Stimulated activated naive CD8-positive, alpha-beta T cell treated with anti-CD3 and anti-CD28 coated beads, Interleukin-15, Interleukin-2, amounts not matched to agents 100 ng/mL and 50 ng/mL, for 24 hours (primary cell): Measurements from ENCODE around the gene PGC.

Experiments used
- H3K27ac Mint-ChIP-seq: one replicate; pipeline ENCODE4 v1.8.0; 2021; ENCODE audit warnings: mild to moderate bottlenecking, mixed read lengths
- H3K27me3 Mint-ChIP-seq: one replicate; pipeline ENCODE4 v1.8.0; 2021; ENCODE audit warnings: mixed read lengths
- H3K36me3 Mint-ChIP-seq: one replicate; pipeline ENCODE4 v1.8.0; 2021; ENCODE audit warnings: low read depth, mixed read lengths
- H3K4me1 Mint-ChIP-seq: one replicate; pipeline ENCODE4 v1.8.0; 2021; ENCODE audit warnings: low read depth, mixed read lengths
- H3K4me3 Mint-ChIP-seq: one replicate; pipeline ENCODE4 v1.8.0; 2021; ENCODE audit warnings: mild to moderate bottlenecking, mixed read lengths
- H3K9me3 Mint-ChIP-seq: one replicate; pipeline ENCODE4 v1.8.0; 2021; ENCODE audit warnings: mixed read lengths

Gene PGC

DNA sequence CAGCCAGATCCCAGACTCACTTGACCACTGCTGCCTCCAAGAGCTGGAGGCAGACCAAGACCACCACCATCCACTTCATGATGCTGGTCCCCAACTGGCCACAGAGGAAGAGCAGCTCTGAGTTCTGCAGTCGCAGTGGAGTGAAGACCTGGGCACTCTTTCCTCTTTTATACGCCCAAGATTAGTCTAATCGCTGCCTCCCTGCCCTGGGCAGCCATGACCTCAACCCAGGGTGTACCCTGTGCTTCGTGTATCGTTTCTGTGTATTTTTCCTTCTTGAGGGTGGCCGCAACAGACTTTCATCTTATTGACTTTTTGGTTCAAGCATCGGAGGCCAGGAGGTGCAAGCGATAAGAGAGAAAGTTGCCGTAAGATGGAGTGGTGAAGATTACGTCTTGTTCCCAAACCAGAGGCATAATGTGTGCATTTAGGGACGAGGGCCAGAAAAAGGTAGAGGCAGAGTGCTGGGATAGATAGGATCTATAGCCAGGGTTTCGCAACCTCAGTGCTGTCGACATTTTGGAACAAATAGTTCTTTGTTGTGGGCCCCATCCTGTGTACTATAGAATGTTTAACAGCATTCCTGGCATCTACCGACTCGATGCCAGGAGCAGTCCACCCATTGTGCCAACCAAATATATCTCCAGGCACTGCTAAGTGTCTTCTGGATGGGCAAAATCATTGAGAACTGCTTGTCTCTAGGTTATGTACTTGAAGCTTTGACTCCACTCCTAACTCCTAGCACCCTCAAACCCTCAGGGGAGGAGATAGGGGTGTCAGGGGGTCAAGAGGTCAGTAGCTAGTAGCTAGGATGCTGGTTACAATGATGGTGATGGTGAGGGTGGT lies at the start of gene PGC:
Gene PGC, minus strand, starts transcription at position 142 of the 846 bp plus-strand sequence. Its CDS starts 63 bp downstream, at position 79.
- Mint-ChIP-seq H3K27ac (no peak within 1 kb of the TSS), H3K36me3 (no peaks in the 10 kb centered on the region), H3K4me1 (no peaks in the 10 kb centered on the region), H3K4me3 (no peak within 1 kb of the TSS), H3K9me3 (no peaks in the 10 kb centered on the region), H3K27me3 (no peaks in the 10 kb centered on the region)

DNA sequence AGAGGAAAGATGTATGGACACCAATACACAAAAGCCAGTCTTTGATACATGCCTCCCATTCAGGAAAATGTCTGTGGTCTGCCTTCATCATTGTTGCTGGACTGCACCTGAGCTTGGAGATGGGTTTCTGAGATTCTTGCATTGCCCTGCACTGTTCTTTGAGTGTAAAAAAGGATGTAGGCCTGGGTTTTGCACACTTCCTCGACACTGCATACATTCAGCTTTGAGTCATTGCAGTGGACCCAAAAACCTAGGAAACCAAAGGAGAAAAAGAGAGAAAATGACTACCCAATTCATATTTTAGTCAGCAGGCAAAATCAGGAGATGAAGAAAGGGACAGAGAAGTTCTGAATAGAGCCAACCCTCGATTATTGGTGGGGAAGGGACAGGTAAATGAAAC lies 49.3 kb upstream of the PGC start:
- Mint-ChIP-seq H3K4me3 (no peak overlapping the region), H3K9me3 (no peaks in the 10 kb centered on the region), H3K27ac (no peak overlapping the region), H3K36me3 (peaks cover 34% of the 10 kb centered on the region), H3K4me1 (peaks cover 4% of the 10 kb centered on the region), H3K27me3 (no peaks in the 10 kb centered on the region)

DNA sequence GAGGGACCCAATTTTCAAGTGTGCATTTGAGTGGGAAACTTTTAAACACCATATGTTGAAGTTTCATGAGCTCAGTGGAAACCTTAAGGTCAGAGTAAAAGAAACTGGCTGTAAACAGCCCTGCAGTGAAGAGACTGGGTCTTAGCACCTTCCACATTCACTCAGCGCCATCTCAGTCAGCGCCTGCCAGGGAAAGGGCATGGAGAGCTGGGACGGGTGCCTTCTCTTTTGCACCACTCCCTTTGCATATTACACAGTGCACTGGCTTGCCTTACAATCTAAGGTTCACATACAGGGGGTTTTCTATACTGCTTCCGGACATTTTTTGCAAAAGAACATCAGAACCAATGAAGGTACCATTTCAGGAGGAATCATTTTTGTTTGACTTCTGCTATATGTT lies 44.8 kb upstream of the PGC start:
- peak overlapping the region; percentile 36 for H3K27ac Mint-ChIP-seq
- no peak overlapping the region for H3K4me3 Mint-ChIP-seq

DNA sequence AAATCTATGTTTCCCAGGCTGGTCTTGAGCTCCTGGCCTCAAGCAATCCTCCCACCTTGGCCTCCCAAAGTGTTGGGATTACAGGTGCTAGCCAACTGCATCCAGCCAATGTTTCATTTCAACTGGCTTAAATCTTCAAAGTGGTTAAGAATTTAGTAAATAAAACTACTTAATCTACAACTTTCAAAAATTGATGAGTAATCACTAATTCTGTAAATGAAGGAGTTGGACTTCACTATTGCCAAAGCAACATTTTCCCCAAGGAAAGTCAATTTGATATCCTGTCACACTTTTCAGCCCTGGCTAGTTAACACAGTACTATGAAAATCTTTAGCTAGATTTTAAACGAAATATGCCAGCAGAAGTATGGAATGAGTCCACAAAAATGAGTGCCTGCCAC lies 44.1 kb upstream of the PGC start:
- peaks cover 52% of the 10 kb centered on the region for H3K36me3 Mint-ChIP-seq
- peaks cover 22% of the 10 kb centered on the region for H3K4me1 Mint-ChIP-seq
- H3K27me3 Mint-ChIP-seq = no peaks in the 10 kb centered on the region
- H3K4me3 Mint-ChIP-seq = no peak overlapping the region
- H3K9me3 Mint-ChIP-seq = no peaks in the 10 kb centered on the region
- peak overlapping the region; percentile 36 for H3K27ac Mint-ChIP-seq

More for the DNA sequence above, 44.8 kb upstream of the PGC start:
- peaks cover 22% of the 10 kb centered on the region for H3K4me1 Mint-ChIP-seq
- no peaks in the 10 kb centered on the region for H3K9me3 Mint-ChIP-seq
- no peaks in the 10 kb centered on the region for H3K27me3 Mint-ChIP-seq
- H3K36me3 Mint-ChIP-seq = peaks cover 55% of the 10 kb centered on the region

DNA sequence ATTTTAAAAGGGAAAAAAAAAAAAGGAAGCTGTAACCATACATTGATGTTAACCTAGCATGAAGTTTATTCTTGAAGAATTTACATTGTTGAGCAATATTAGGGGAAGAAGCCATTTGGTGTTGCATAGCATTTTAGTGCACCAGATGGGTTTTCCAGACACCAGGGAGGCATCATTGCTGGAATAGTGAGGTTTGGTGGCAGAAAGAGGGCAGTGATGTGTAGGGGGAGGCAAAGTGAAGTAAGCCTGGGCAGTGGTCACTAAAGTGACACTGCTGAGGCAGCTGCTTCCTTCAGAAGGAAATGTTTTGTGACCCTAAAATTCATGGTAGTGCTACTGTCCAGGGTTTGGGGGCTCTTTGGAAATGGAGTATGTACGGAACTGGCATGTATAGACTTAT lies 42.8 kb upstream of the PGC start:
- peaks cover 50% of the 10 kb centered on the region for H3K36me3 Mint-ChIP-seq
- no peaks in the 10 kb centered on the region for H3K9me3 Mint-ChIP-seq
- H3K27me3 Mint-ChIP-seq = no peaks in the 10 kb centered on the region
- H3K4me3 Mint-ChIP-seq = no peak overlapping the region
- H3K27ac Mint-ChIP-seq = peak overlapping the region; percentile 80
- peaks cover 27% of the 10 kb centered on the region for H3K4me1 Mint-ChIP-seq

DNA sequence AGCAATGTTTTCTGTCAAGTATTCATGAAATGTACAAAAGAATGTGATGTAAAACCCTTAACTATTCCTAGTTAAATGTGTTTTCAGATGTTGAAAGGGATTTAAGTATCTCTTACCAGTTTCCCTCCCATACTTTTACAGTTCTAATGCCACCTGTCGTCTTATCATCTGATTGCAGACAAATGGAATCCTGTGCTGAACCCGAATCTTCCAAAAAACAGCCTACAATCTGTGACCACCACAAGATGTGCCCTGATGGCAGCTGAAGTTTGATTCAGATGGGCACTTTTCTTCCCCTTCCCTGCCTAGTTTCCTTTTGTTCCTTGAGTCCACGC lies 42.2 kb upstream of the PGC start:
- peak overlapping the region; percentile 83 for H3K27ac Mint-ChIP-seq
- H3K4me1 Mint-ChIP-seq = peaks cover 28% of the 10 kb centered on the region
- H3K9me3 Mint-ChIP-seq = no peaks in the 10 kb centered on the region
- no peaks in the 10 kb centered on the region for H3K27me3 Mint-ChIP-seq
- H3K36me3 Mint-ChIP-seq = peaks cover 47% of the 10 kb centered on the region
- H3K4me3 Mint-ChIP-seq = peak overlapping the region; percentile 97

DNA sequence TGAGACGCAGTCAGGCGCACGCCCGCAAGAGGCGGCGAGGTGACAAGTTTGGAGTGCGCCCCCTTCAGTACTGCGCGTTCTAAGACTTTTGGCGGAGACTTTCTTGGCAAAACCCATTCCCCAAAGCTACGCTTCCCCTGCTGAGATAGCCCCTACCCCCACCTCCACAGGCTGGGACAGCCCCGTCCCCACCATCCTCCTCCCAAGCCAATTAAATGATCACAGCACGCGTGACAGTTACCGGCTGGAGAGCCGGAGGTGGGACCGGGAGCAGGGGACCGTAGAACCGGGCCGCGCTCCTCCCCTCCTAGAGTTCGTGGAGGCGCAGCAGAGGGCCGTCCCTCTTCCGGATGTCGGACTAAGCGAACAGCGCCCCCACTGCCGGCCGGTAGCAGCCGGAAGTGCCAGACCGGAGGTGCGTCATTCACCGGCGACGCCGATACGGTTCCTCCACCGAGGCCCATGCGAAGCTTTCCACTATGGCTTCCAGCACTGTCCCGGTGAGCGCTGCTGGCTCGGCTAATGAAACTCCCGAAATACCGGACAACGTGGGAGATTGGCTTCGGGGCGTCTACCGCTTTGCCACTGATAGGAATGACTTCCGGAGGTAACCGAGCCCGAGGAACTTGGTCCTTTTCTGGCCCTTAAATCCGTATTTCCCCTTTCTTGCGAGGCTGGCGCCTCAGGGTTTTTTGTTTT lies 40.2 kb upstream of the PGC start, which contains the start of gene TOMM6:
Gene TOMM6, plus strand, starts transcription at position 476 of the 699 bp plus-strand sequence. Its CDS starts 4 bp downstream, at position 480.
- Mint-ChIP-seq H3K36me3 (peaks cover 33% of the 10 kb centered on the region), H3K4me1 (peaks cover 30% of the 10 kb centered on the region), H3K27me3 (no peaks in the 10 kb centered on the region), H3K4me3 (peak within 1 kb of the TSS; percentile 97), H3K9me3 (no peaks in the 10 kb centered on the region), H3K27ac (peak within 1 kb of the TSS; percentile 98)

DNA sequence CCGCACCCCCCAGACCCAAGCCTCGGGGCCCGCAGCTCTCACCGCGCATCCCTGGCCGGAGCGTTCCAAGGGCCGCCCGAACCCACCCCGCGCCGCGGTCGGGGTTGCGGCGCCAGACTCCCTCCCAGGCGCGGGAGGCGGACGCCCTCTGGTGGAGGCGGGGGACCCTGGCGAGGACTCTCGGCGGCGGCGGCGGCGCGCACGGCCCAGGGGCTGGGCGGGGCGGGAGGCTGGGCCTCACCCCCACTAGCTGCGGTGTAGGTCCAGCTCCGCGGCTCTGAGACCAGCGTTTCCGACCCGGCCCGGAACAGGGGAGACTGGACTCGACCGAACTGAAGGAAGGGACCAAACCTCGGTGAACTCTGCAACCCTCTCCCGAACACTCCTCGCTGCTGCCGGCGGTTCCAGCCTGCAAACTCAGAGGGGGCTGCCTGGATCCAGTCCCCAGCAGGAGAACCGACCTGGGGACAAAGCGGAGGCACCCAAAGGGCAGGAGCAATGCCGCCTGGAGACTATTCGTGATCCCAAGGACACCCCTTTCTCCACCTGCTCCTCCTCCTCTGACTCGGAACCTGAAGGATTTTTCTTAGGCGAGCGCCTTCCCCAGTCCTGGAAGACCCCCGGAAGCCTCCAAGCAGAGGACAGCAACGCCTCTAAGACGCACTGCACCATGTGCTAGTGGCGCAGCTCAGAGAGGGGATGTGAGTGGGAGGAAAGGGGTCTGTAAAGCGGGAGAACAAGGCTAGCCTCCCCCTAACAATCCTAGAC lies 39.4 kb upstream of the PGC start:
- Mint-ChIP-seq H3K9me3 (no peaks in the 10 kb centered on the region), H3K36me3 (peaks cover 26% of the 10 kb centered on the region), H3K27ac (peak overlapping the region; percentile 98), H3K4me3 (peak overlapping the region; percentile 97), H3K27me3 (no peaks in the 10 kb centered on the region), H3K4me1 (peaks cover 27% of the 10 kb centered on the region)

DNA sequence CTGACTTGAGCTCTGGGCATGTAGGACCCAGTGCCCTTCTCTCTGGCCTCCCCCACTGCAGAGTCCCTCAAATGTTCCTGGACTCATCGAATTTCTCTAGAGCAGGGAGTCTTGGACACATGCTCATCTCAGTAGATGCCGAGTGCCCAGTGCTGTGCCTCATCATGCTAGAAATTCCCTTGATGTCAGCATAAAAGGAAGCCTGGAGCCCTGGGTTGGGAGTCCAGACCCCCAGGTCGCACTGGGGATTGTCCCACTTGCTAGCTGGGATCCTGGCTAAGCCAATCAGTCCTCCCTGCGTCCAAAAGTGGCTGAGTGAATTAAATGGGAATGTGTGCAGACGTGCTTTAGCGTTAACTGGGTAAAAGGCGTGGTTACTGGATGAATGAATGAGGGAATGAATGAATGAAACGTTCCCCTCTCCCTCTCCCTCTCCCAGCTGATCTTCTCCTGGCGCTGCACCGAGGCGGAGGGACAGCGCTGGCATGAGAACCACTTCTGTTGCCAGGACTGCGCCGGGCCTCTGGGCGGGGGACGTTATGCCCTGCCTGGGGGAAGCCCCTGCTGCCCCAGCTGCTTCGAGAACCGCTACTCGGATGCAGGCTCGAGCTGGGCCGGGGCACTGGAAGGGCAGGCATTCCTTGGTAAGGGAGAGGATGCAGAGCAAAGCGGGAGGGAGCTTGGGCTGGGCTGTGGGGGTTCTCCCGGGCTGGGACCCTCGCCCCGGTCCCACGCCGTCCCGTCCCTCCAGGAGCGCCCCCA lies 38.7 kb upstream of the PGC start:
- Mint-ChIP-seq H3K4me1 (peaks cover 29% of the 10 kb centered on the region), H3K36me3 (peaks cover 22% of the 10 kb centered on the region), H3K27ac (no peak overlapping the region), H3K27me3 (peaks cover 4% of the 10 kb centered on the region), H3K9me3 (no peaks in the 10 kb centered on the region), H3K4me3 (peak overlapping the region; percentile 97)

DNA sequence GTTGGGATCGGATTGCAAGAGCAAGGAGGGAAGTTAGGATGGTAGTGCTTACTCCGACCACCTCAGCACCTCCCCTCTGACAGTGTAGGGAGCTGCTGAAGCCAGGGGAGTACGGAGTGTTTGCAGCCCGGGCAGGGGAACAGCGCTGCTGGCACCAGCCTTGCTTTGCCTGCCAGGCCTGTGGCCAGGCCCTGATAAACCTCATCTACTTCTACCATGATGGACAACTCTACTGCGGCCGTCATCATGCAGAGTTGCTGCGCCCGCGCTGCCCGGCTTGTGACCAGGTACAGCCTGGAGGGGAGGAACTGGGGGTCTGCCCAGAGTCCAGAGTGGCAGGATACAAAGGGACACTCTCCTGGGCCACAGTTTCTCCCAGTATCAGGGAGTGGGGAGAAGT lies 38.1 kb upstream of the PGC start:
- Mint-ChIP-seq H3K4me3 (peak overlapping the region; percentile 97), H3K36me3 (peaks cover 21% of the 10 kb centered on the region), H3K4me1 (peaks cover 29% of the 10 kb centered on the region), H3K9me3 (no peaks in the 10 kb centered on the region), H3K27ac (no peak overlapping the region), H3K27me3 (peaks cover 4% of the 10 kb centered on the region)

DNA sequence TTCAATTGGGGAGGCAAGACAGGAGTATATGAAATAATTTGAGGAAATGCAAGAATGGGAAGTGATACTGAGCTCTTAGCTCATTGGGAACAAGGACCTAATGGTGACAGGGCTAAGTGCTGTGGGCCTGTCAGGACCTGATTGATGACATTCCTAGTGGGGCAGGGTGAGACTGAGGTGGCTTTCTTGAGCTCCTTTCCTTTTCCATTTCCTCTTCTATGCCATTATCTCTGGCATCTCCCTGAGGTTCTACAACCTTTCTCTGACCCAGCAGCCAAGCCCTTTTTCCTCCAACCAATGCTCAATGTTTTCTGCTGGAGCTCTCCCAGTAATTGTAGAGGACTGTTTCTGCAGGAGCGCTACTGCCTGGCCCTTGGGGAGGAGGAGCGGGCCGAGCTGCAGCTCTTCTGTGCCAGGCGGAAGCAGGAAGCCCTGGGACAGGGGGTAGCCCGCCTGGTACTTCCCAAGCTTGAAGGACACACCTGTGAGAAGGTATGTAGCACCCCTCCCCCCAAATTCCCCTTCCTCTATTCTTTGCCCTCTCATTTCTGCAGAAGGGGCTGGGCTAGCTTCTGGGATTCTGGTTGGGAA lies 37.5 kb upstream of the PGC start:
- no peak overlapping the region for H3K4me3 Mint-ChIP-seq
- no peaks in the 10 kb centered on the region for H3K9me3 Mint-ChIP-seq
- peaks cover 15% of the 10 kb centered on the region for H3K36me3 Mint-ChIP-seq
- H3K4me1 Mint-ChIP-seq = peaks cover 23% of the 10 kb centered on the region
- no peak overlapping the region for H3K27ac Mint-ChIP-seq
- H3K27me3 Mint-ChIP-seq = peaks cover 4% of the 10 kb centered on the region

DNA sequence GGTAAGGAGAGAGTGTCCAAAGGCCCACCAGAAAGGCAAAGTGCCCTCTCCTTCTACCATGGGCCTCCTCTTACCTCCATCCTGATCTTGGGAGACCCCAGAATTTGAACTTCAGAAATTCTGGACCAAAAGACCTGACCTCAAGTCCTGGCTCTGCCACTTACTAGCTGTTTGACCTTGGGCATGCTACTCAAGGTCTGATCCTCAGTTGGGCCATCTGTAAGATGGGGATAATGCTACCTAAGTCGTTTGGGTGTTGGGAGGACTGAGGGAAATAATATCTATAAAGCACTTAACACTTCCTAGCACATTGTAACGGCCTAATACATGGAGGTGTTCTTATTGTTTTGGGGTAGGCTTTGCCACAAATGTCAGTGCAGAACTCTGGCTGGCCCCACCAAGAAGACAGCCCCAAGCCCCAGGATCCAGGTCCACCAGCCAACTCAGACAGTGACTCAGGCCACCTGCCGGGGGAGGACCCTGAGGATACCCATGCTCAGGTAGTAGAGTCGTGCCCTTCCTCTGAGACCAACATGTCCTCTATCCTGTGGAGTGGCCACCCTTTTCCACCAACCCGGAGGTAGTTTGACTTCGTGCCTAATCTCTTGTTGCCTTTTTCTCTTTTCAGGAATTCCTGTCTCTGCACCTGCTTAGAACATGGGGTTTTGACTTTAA lies 36.0 kb upstream of the PGC start:
- peaks cover 25% of the 10 kb centered on the region for H3K4me1 Mint-ChIP-seq
- H3K4me3 Mint-ChIP-seq = no peak overlapping the region
- no peaks in the 10 kb centered on the region for H3K9me3 Mint-ChIP-seq
- peaks cover 4% of the 10 kb centered on the region for H3K27me3 Mint-ChIP-seq
- peaks cover 6% of the 10 kb centered on the region for H3K36me3 Mint-ChIP-seq
- H3K27ac Mint-ChIP-seq = no peak overlapping the region

DNA sequence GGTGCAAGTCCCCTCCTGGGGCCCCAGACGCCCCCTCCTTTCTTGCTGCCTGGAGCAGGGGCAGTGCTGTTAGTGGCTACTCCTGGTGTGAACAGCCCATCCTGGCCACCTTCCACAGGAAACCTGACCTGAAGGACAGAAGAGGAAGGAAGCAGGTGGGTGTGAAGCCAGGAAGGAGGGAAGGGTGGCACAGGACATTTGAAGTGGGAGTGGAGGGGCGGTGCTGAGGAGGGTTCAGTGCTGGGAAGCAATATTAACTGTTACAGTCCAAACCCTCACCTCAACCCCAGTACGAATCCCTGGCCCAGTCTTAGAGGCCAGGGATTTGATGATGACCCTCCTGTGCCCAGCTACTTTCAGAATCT lies 34.2 kb upstream of the PGC start:
- Mint-ChIP-seq H3K36me3 (no peaks in the 10 kb centered on the region), H3K9me3 (no peaks in the 10 kb centered on the region), H3K27ac (peak overlapping the region; percentile 12), H3K4me1 (peaks cover 25% of the 10 kb centered on the region), H3K27me3 (peaks cover 4% of the 10 kb centered on the region), H3K4me3 (peak overlapping the region; percentile 57)
